Stimulated activated CD4-positive, alpha-beta T cell treated with anti-CD3 and anti-CD28 coated beads, Interleukin-15, amount 100 ng/mL, for 24 hours (primary cell): ENCODE measurements around the gene CD300LD.
"Not testable (repeated sequence)": the region's sequence is repeated elsewhere in the genome, so short reads cannot be mapped to it uniquely, and the experiment has no call there.

Experiments used
- DNase-seq: peaks from one replicate; pipeline ENCODE4 v3.0.0-alpha.2; 2020

Gene CD300LD

GRCh38 chr17:74605361-74605760, 13.3 kb upstream of the CD300LD start:
- no peak for DNase-seq

- no peak for DNase-seq
These were observed 12.7 kb upstream of the CD300LD start for GRCh38 chr17:74604761-74605160.

- no peak for DNase-seq
These were observed 12.1 kb upstream of the CD300LD start for GRCh38 chr17:74604200-74604599.

GRCh38 chr17:74603746-74604145, 11.7 kb upstream of the CD300LD start:
- DNase-seq: no peak

DNA sequence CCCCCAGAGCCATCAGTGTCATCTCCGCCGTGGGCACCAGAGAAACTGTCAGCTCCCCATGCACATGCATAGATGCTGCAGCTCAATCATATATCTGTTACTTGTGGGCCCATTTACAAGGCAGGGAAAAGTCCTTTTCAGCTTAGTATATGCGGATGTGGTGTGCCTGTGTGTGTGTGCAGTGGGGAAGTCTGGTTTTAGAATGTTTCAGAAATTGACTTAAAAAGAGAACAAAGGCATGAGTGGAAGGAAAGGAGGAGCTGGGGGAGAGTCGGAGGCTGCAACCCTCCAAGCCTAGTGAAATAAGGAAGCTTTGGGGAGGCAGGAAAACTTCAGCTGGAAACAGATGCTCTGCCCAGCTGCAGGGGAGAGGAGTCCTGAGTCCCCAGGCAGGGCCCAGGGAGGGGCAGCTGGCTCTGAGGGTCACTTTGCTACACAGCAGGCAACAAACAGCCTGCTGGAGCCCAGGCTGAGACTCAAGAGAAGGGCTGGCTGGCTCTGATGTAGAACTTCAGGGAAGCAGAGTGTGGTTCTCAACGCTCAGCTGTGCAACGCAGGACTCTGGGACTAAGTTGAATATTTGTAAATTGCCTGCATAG, 11.1 kb upstream of the CD300LD start:
- no peak for DNase-seq

- DNase-seq: peak; percentile 47
These were observed 10.0 kb upstream of the CD300LD start for GRCh38 chr17:74601944-74602572.

- no peak for DNase-seq
These were observed 7.4 kb upstream of the CD300LD start for GRCh38 chr17:74599448-74599939.

- DNase-seq: no peak
These were observed 6.9 kb upstream of the CD300LD start for GRCh38 chr17:74599023-74599399.

- no peak for DNase-seq
These were observed 6.4 kb upstream of the CD300LD start for GRCh38 chr17:74598346-74599022.

DNA sequence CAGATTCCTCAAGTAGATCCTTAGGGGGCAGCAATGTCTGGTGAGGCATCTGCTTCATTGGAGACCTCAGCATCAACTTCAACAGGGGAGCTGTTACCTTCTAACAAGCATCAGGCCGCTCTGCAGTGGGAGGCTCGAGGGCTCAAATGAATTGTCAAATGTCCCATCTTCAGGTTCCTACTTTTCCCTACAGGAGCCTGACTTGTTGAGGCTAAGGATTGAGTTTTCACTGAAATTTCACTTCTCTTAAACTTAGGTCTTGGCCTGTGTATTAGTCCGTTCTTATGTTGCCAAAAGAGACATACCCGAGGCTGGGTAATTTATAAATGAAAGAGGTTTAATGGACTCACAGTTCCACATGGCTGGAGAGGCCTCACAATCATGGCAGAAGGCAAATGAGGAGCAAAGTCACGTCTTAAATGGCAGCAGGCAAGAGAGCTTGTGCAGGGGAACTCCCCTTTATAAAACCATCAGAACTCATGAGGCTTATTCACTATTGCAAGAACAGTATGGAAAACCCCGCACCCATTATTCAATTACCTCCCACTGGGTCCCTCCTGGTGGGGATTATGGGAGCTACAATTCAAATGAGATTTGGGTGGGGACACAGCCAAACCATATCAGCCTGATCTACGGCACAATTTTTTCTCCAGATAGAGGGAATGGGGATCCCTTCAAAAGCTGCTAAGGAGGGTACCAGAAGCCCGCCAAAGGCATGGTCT, 5.1 kb upstream of the CD300LD start:
- no peak for DNase-seq

DNA sequence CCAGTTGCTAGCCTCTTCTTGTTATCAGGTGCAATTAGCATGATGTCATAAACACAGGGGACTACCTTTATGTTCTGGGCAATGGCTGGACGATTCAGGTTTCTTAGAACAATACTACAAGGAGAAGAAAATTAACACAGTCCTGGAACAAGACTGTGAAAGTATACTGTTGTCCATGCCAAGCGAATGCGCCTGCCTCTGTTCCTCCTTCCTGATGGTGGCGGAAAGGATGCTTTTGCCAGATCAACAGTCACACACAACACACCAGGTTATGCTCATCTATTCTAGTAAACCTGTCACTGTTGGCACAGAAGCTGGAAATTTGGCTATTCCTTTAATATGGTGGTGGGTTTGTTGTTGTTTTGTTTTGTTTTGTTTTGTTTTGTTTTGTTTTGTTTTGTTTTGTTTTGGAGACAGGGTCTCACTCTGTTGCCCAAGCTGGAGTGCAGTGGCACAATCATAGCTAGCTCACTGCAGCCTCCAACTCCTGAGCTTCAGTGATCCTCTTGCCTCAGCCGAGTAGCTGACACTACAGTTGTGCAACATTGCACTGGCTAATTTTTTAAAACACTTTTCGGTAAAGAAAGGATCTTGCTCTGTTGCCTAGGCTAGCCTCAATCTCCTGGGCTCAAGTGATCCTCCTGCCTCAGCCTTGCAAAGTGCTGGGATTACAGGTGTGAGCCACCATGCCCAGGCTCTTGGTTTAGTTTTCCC, 3.1 kb upstream of the CD300LD start:
- DNase-seq: no peak

DNA sequence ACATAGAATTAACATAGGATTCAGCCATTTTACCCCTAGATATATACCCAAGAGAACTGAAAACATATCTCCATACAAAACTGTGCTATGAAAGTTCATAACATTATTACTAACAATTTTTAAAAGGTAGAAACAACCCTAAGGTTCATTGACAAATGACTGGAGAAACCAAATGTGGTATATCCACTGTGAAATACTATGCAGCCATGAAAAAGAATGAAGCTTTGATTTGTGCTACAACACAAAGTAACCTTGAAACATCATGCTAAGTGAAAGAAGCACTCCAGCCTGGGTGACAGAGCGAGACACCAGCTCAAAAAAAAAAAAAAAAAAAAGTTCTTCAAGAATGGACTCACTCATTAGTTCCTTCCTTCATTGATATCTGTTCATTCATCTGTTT, 580 bp downstream of the CD300LD start:
- no peak for DNase-seq

DNA sequence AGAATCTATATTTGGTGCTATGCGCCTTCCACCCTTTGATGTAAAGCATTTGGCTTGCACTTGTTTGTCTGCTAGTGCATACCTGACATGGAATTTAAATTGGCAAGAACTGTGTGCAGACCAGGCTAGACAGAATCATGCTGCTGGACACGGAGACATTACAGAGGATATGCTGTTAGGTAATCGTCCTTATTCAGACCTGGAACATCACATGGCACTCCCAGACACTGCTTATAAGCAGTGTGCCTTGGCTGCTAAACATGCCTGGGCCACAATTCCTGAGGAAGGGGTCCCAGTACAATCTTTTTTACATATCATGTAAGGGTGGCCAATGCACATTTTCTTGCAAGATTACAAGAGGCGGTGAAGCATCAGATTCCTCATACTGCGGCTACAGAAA, 6.4 kb downstream of the CD300LD start:
- DNase-seq: no peak

DNA sequence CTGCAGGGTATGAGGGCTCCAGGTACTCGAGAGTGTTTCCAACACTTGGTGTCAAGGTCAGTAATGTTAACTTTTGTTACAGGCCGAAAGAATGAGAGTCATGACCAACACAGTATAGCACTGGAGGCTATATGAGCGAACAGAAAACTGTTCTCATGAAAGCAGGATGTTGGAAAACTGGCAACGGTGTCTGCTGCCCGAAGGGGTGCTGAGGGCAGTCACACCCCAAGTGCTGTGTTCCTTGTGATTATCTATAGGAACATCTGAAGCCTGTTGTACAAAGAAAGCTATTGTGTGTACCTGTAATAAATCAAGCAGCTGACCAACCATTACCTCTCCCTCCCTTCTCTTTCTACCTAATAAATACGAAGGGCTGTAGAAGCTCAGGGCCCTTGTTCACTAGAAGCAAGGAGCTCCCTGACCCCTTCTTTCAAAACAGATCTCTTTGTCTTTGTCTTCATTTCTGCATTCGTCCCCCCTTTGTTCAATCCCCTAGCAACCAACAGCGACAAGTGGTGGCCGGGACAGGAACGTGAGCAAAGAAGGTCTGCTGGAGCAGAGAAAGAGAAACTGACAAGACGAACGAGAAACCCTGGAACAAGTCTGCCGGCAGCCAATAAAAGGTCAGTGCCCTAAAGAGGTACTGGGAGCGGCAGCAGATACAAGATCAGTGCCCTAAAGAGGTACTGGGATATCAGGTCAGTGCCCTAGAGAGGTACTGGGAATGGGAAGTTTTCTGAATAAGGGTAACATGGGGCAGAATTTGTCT, 7.6 kb downstream of the CD300LD start:
- no peak for DNase-seq

- DNase-seq: no peak
These were observed 9.4 kb downstream of the CD300LD start for GRCh38 chr17:74582633-74583032.

GRCh38 chr17:74579900-74580299, 12.2 kb downstream of the CD300LD start:
- no peak for DNase-seq

DNA sequence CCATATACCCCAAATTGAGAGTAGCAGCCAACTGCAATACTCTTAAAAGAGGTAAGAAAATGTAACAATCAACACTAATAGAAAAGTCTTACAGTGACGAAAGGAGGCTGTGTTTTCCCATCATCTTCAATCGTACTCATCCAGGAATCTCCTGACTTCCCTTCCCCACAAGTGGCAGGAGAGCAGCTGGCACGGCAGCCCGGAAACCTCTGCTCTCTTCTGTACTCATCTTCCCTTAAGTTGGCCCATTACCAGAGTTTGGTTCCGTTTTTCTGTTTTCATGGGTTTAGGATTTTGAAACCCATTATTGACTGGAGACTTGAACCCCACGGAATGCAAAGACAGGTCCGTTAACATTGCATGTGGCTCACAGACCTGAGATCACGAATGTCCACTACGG, 13.1 kb downstream of the CD300LD start:
- DNase-seq: no peak

GRCh38 chr17:74574489-74575142, 17.5 kb downstream of the CD300LD start:
- DNase-seq: no peak

GRCh38 chr17:74573635-74574034, 18.4 kb downstream of the CD300LD start:
- not testable (repeated sequence) for DNase-seq

DNA sequence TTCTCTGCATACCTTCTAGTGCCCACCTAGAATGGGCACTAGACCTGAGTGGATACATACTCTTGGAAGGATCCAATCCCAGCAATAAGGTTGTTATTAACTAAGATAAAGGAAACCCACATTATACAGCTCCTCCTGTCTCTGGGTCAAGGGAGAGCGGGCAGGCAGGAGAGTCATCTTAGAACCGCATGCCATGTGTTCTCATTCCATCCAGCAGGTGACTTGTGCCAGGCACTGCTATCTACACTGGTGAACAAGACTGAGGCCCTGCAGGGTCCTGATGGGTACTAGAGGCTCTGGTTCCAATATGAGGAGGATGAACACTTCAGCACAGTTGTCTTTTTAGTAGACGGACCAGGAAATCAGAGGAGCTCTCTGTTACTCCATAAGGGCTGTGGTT, 18.9 kb downstream of the CD300LD start:
- no peak for DNase-seq

DNA sequence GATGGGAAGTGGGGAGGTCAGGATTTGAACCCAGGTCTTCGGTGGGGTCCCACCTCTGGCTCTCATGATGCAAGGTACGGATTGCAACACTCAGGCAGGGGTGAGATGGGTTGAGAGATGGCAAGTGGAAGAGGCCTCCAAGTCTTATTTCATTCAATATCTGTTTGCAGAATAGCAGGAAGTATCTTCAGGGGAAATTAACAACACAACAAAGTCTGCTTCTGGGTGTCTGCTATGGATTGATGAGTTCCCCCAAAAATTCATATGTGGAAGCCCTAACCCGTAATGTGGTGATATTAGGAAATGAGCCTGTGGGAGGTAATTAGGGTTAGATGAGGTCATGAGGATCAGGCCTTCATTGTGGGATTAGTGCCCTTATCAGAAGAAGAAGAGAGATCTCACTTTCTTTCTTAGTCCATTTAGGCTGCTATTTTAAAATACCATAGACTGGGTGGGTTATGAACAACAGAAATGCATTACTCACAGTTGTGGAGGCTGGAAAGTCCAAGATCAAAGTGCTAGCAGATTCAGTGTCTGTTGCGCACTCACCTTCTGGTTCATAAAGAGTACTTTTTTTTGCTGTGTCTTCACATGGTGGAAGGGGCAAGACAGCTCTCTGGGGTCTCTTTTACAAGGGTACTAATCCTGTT, 20.3 kb downstream of the CD300LD start:
- no peak for DNase-seq
